Mucosa of descending colon (tissue), 3 donors: Measurements from ENCODE around the gene TPPP3. TPM values are rescaled to one million over a fixed set of nuclear protein-coding genes. Genes with fewer than 3 reads are reported as not detected.
"Not testable (repeated sequence)": the region's sequence is repeated elsewhere in the genome, so short reads cannot be mapped to it uniquely, and the experiment has no call there.

Source experiments
- ATAC-seq: fragments of 200-7000 bp; cut with Tn5 transposase; one replicate; pipeline ENCODE4 v1.9.1; 2020; ENCODE audit warnings: mild to moderate bottlenecking, moderate library complexity
- DNase-seq, 3 donors: peaks; one replicate each; pipeline ENCODE4 v3.0.0-alpha.2; 2020
- H3K36me3 ChIP-seq: fragments of 200-600 bp; one replicate; pipeline ENCODE4 v1.8.0; 2021; ENCODE audit warnings: low read depth, mild to moderate bottlenecking
- H3K4me1 ChIP-seq: fragments of 200-600 bp; one replicate; pipeline ENCODE4 v1.8.0; 2021; ENCODE audit warnings: low read depth, mild to moderate bottlenecking
- H3K4me3 ChIP-seq: fragments of 200-600 bp; one replicate; pipeline ENCODE4 v1.8.0; 2021; ENCODE audit warnings: mild to moderate bottlenecking
- H3K9me3 ChIP-seq: fragments of 200-600 bp; one replicate; pipeline ENCODE4 v1.8.0; 2021; ENCODE audit warnings: mild to moderate bottlenecking
- CTCF ChIP-seq: fragments of 200-600 bp; IDR thresholded peaks from one replicate; pipeline ENCODE4 v1.8.0; 2022; ENCODE audit warnings: antibody characterized with exemption, mild to moderate bottlenecking
- intact Hi-C, 2 donors: fragments of 100-400 bp; cut with DNase I in 1 of 2; cut with micrococcal nuclease in 1 of 2; formaldehyde crosslinking; loops; one replicate each; pipeline versions ENCODE4 v1.11.0 to v1.11.1; 2022; cut with DNase I, micrococcal nuclease
- total RNA-seq, 3 donors: library from RNA; stranded (reverse); fragmentation: NEBNext Ultra II Directional in 2 of 3; extraction: Animal tissue kit (Norgen Biotek cat#: 25700) in 2 of 3; gene quantifications; one replicate each; pipeline versions ENCODE4 v1.2.1 to v1.2.4, GENCODE V29; 2021 to 2023
- donor health status: DM: no; HTN: no; CAD: no; lungs with moderate emphysema.
- donor health status: DM: no; HTN: no; CAD: no.
- donor health status: DM: no; HTN: yes; CAD: no.

TPPP3 gene
- total RNA-seq, 3 donors from 2014 or later, result 3.8 to 23.8 (median 4.8) TPM

GRCh38 chr16:67378642-67379041, 14.7 kb downstream of the TPPP3 start:
- DNase-seq (no peak), ATAC-seq (no peak)
- no peaks in the 10 kb centered on the region for H3K4me1 ChIP-seq
- H3K4me3 ChIP-seq, result no peak overlapping the region
- no peak for TF ChIP-seq CTCF
- no peaks in the 10 kb centered on the region for H3K36me3 ChIP-seq
- intact Hi-C loops, result no loop called here
- no peaks in the 10 kb centered on the region for H3K9me3 ChIP-seq

GRCh38 chr16:67376012-67376411, 17.3 kb downstream of the TPPP3 start:
- H3K4me1 ChIP-seq, DNase-seq, intact Hi-C loops, H3K4me3 ChIP-seq, H3K9me3 ChIP-seq, H3K36me3 ChIP-seq, ATAC-seq: not testable (repeated sequence)

GRCh38 chr16:67372664-67373063, 20.6 kb downstream of the TPPP3 start:
- ATAC-seq, result no peak
- H3K36me3 ChIP-seq, result no peaks in the 10 kb centered on the region
- no peak overlapping the region for H3K4me3 ChIP-seq
- intact Hi-C loops, result no loop called here
- H3K4me1 ChIP-seq, result no peaks in the 10 kb centered on the region
- no peaks in the 10 kb centered on the region for H3K9me3 ChIP-seq
- no peak for DNase-seq
- no peak for TF ChIP-seq CTCF

- H3K9me3 ChIP-seq, result no peaks in the 10 kb centered on the region
- H3K36me3 ChIP-seq, result no peaks in the 10 kb centered on the region
- H3K4me3 ChIP-seq, result no peak overlapping the region
- peak; percentile 99 for ATAC-seq
- intact Hi-C loops, result no loop called here
- H3K4me1 ChIP-seq, result no peaks in the 10 kb centered on the region
- TF ChIP-seq CTCF, result no peak
- peak in 1 of 3 donors; percentile 41 for DNase-seq
Measured at GRCh38 chr16:67370661-67371060, 22.6 kb downstream of the TPPP3 start.

GRCh38 chr16:67364600-67365235, 28.6 kb downstream of the TPPP3 start:
- H3K4me3 ChIP-seq, result no peak overlapping the region
- ATAC-seq (peak; percentile 22), DNase-seq (no peak)
- no peaks in the 10 kb centered on the region for H3K36me3 ChIP-seq
- no peak for TF ChIP-seq CTCF
- H3K9me3 ChIP-seq, result no peaks in the 10 kb centered on the region
- no peaks in the 10 kb centered on the region for H3K4me1 ChIP-seq
- intact Hi-C loops, result no loop called here

- Histone ChIP-seq H3K36me3 (no peaks in the 10 kb centered on the region), H3K9me3 (no peaks in the 10 kb centered on the region), H3K4me1 (no peaks in the 10 kb centered on the region), H3K4me3 (no peak overlapping the region)
- intact Hi-C loops, result no loop called here
- no peak for ATAC-seq
- no peak for DNase-seq
- TF ChIP-seq CTCF, result no peak
Measured at GRCh38 chr16:67361038-67361437, 32.3 kb downstream of the TPPP3 start.

GRCh38 chr16:67359540-67360269, 33.6 kb downstream of the TPPP3 start:
- DNase-seq, H3K9me3 ChIP-seq, H3K4me1 ChIP-seq, H3K4me3 ChIP-seq, H3K36me3 ChIP-seq, intact Hi-C loops, ATAC-seq: not testable (repeated sequence)
